Colonic mucosa (tissue), 4 donors: ENCODE data around the gene EFCAB12. TPM values are rescaled to one million over a fixed set of nuclear protein-coding genes. Genes with fewer than 3 reads are reported as not detected.
"Not testable (repeated sequence)": the region's sequence is repeated elsewhere in the genome, so short reads cannot be mapped to it uniquely, and the experiment has no call there.

Experiments
- DNase-seq: peaks from one replicate; pipeline ENCODE4 v3.0.0-alpha.2; 2020
- H3K27ac ChIP-seq: fragments of 200-600 bp; one replicate; pipeline ENCODE4 v1.8.0; 2021
- H3K27me3 ChIP-seq: fragments of 200-600 bp; one replicate; pipeline ENCODE4 v1.8.0; 2021
- H3K36me3 ChIP-seq: fragments of 200-600 bp; one replicate; pipeline ENCODE4 v1.8.0; 2021
- H3K4me1 ChIP-seq: fragments of 200-600 bp; one replicate; pipeline ENCODE4 v1.8.0; 2021; ENCODE audit warnings: mild to moderate bottlenecking
- H3K4me3 ChIP-seq: fragments of 200-600 bp; one replicate; pipeline ENCODE4 v1.8.0; 2021
- H3K9ac ChIP-seq, 2 donors: one replicate each; pipeline ENCODE4 v1.7.0; 2013; ENCODE audit warnings: control low read depth in 2 of 2, low read depth in 2 of 2, low read length in 2 of 2
- H3K9me3 ChIP-seq: fragments of 200-600 bp; one replicate; pipeline ENCODE4 v1.8.0; 2021
- intact Hi-C: fragments of 100-400 bp; cut with DNase I; formaldehyde crosslinking; loops from one replicate; pipeline ENCODE4 v1.14.1; 2022
- total RNA-seq, 2 donors: library from RNA; stranded (reverse); fragmentation: NEBNext Ultra II Directional in 1 of 2; extraction: Animal tissue kit (Norgen Biotek cat#: 25700) in 1 of 2; gene quantifications; one replicate each; pipeline ENCODE4 v1.2.1, GENCODE V29; 2021
- TF ChIP-seq, protein P1 (sequence below): fragments of 200-600 bp; IDR thresholded peaks from one replicate; pipeline ENCODE4 v1.8.0; 2022; ENCODE audit warnings: antibody characterized with exemption, mild to moderate bottlenecking
- donor health status: healthy.
- donor health status: DM: no; HTN: no; CAD: no.
- donor health status: DM: no; HTN: no; CAD: no.

Gene EFCAB12
- total RNA-seq, 2 donors from 2014 or later: 0.16 to 0.47 TPM

DNA sequence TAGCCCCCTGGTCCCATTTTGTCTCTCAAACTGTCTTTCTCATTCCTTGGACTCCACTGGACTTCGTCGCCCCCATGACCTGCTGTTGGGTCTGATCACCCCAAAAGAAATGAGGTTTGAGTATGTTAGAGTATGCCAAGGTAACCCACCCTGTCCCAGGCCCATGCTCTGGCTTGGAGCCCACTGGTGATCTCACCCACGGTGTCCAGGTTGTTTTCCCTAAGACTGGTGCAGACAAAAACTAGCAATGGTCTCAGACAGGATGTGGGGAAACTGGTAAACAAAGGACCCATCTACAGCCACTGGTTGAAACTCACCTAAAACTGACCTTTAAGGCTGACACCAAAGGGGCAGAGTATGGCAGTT, 38.9 kb downstream of the EFCAB12 start:
- Histone ChIP-seq H3K9ac (no peak overlapping the region), H3K36me3 (no peaks in the 10 kb centered on the region), H3K27me3 (no peaks in the 10 kb centered on the region), H3K4me3 (no peak overlapping the region), H3K4me1 (no peaks in the 10 kb centered on the region), H3K9me3 (no peaks in the 10 kb centered on the region), H3K27ac (no peak overlapping the region)
- intact Hi-C loops: no loop called here
- TF ChIP-seq, protein P1, sequence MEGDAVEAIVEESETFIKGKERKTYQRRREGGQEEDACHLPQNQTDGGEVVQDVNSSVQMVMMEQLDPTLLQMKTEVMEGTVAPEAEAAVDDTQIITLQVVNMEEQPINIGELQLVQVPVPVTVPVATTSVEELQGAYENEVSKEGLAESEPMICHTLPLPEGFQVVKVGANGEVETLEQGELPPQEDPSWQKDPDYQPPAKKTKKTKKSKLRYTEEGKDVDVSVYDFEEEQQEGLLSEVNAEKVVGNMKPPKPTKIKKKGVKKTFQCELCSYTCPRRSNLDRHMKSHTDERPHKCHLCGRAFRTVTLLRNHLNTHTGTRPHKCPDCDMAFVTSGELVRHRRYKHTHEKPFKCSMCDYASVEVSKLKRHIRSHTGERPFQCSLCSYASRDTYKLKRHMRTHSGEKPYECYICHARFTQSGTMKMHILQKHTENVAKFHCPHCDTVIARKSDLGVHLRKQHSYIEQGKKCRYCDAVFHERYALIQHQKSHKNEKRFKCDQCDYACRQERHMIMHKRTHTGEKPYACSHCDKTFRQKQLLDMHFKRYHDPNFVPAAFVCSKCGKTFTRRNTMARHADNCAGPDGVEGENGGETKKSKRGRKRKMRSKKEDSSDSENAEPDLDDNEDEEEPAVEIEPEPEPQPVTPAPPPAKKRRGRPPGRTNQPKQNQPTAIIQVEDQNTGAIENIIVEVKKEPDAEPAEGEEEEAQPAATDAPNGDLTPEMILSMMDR: no peak
- DNase-seq: no peak

DNA sequence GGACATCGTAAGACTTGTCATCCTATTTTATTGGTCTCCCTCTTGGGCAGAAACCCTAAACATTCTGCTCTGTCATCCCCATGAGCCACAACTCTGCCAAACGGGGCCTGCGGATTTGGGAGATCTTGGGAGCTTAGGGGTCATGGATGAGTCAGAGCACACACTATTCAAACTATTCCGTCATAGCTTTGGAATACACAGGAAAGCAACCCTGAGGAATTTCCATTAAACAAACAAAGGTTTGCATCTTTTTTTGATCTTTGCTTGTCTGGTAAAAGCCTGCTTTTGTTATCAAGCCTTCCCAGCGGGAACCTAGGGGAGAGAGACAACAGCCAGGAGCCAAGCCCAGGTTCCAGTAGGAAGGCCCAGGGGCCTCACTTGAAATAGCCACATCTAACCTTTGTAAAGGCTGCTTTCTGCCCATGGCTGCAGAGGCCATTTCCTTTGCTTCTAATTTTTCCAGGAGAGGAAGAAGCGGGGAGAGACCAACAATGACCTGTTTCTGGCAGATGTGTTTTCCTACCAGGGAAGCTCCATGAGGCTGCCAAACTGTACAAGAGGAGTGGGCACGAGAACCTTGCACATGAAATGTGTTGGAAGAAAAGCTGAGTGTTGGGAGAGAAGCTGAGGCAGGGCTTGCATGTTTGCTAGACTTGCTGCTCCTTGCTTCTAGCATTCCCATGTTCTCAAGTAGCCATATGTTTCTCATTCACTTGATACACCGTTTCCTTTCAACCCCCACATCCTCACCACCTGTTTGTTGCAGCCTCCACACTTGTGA, 39.5 kb downstream of the EFCAB12 start:
- H3K27ac ChIP-seq, H3K36me3 ChIP-seq, DNase-seq, H3K9ac ChIP-seq, H3K4me1 ChIP-seq, intact Hi-C loops, H3K9me3 ChIP-seq, H3K4me3 ChIP-seq, H3K27me3 ChIP-seq: not testable (repeated sequence)

DNA sequence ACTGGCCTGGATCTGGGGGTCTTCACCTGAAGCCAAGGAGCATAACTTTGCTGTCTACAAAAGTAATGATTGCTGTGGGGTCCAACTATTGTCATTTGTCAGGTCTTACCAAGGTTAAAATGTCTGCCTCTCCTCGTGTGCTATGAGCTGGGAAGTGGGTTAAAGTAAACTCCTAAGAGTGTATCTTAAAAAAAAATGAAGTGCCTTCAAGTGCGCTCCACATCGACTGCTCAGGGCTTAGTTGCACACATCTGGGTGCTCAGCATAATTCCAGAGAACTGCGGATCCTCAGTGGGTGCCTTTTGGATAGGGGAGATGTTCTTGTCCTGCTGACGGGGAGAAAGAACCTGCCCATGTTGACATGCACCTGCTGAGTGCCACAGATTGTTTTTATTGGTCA, 40.9 kb downstream of the EFCAB12 start:
- H3K27ac ChIP-seq: no peak overlapping the region
- H3K9ac ChIP-seq: no peak overlapping the region
- intact Hi-C loops: no loop called here
- H3K4me1 ChIP-seq: no peaks in the 10 kb centered on the region
- TF ChIP-seq, protein P1: no peak
- no peaks in the 10 kb centered on the region for H3K36me3 ChIP-seq
- H3K4me3 ChIP-seq: no peak overlapping the region
- no peak for DNase-seq
- no peaks in the 10 kb centered on the region for H3K27me3 ChIP-seq
- no peaks in the 10 kb centered on the region for H3K9me3 ChIP-seq

DNA sequence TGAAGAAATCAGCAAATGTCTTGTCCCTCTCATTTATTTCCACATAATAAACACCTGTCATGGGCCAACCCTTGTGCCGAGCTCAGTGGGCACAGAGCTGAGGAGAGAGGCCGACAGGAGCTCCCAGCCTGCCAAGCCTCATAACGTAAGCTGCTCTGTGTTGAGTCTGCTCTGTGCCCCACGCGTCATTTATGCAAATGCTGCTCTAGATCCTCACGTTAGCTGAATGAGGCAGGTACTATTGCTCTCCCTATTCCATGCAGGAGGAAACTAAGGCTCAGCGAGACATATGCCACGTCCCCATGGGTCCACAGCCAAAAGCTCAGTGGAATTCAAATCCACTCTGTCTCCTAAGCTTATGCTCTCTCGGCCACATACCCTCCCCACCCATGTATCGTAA, 41.5 kb downstream of the EFCAB12 start:
- Histone ChIP-seq H3K27me3 (no peaks in the 10 kb centered on the region), H3K4me1 (no peaks in the 10 kb centered on the region), H3K9ac (no peak overlapping the region), H3K9me3 (no peaks in the 10 kb centered on the region), H3K4me3 (no peak overlapping the region), H3K36me3 (no peaks in the 10 kb centered on the region), H3K27ac (no peak overlapping the region)
- DNase-seq: no peak
- intact Hi-C loops: no loop called here
- TF ChIP-seq, protein P1: no peak

DNA sequence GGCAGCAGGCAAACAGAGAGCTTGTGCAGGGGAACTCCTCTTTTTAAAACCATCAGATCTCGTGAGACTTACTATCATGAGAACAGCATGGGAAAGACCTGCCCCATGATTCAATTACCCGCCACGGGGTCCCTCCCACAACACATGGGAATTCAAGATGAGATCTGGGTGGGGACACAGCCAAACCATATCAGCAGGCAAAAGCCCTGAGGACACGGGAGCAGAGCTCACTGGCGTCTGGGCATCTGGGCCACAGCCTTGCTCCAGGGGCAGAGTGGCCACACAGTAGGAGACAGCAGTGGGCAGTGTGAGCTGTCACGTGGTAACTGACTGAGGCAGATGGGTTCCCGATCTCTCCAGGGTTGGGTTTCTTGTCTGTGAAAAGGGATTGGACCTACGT, 42.9 kb downstream of the EFCAB12 start:
- DNase-seq, H3K9ac ChIP-seq, H3K27ac ChIP-seq, intact Hi-C loops, H3K27me3 ChIP-seq, H3K9me3 ChIP-seq, H3K36me3 ChIP-seq, H3K4me1 ChIP-seq, H3K4me3 ChIP-seq: not testable (repeated sequence)

DNA sequence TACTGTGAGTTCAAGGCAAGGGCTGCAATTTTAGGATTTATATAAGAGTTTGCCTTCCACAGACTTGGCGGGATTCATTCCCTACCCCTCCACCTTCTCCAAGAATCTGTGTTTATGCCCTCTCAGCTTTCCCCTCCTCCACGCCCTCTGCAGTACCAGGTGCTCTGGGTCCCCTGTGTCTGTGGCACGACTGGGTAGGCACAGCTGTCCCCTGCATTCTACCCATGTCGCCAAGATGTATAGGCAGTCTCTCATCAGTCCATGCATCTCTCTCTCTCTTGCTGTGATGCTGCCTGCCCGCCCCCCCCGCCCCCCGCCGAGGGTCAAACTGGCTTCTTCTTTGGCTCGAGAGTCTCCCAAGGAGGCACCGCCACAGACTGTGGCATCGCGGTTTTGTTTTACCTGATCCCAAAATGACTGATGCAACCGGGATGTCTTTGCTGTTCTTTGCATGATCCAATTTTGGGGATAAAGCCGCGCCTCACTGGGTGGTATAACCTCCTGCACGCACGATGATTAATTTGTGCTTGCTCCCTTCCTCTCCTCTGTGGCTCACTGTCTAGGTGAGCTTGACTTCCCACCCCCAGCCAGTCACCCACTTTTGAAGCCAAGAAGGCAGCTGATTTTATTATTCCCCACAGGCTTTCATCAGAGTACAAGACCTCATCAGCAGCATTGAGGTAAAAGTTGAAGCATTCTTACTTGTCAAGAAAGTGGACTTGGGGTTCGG, 43.7 kb downstream of the EFCAB12 start:
- H3K9me3 ChIP-seq: no peaks in the 10 kb centered on the region
- intact Hi-C loops: no loop called here
- no peaks in the 10 kb centered on the region for H3K27me3 ChIP-seq
- H3K4me1 ChIP-seq: no peaks in the 10 kb centered on the region
- no peaks in the 10 kb centered on the region for H3K36me3 ChIP-seq
- DNase-seq: no peak
- no peak overlapping the region for H3K4me3 ChIP-seq
- TF ChIP-seq, protein P1: no peak
- H3K9ac ChIP-seq: no peak overlapping the region
- H3K27ac ChIP-seq: no peak overlapping the region

DNA sequence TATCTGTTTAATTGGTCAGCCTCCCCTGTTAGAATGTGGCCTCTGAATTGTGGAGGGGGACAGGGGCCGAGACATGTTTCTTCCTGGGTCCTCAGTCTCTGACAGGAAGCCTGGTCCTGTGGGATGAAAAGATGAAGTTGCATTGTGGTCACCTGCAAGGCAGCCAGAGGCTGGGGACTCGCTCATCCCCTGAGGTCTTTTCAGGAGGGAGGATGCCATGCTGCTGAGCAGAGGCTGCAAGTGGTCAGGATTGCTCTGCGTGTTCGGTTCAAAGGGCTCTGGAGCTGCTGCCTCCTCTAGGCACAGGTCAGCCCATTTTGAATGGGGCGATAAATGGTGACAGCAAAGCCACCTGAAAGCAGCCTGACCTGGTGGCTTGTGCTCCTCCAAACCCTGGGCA, 44.3 kb downstream of the EFCAB12 start:
- H3K9ac ChIP-seq, intact Hi-C loops, H3K27ac ChIP-seq, H3K27me3 ChIP-seq, DNase-seq, H3K4me3 ChIP-seq, H3K4me1 ChIP-seq, H3K36me3 ChIP-seq, H3K9me3 ChIP-seq: not testable (repeated sequence)
